HCT116 (cell line): ENCODE results near the gene MINDY3. TPM values are rescaled to one million over a fixed set of nuclear protein-coding genes. Genes with fewer than 3 reads are reported as not detected.

Experiments
- ATAC-seq: fragments of 200-7000 bp; cut with Tn5 transposase; 2 replicates; pipeline ENCODE4 v1.9.1; 2020; ENCODE audit warnings: mild to moderate bottlenecking, moderate library complexity
- BruUV-seq: library from RNA; stranded (reverse); fragments of 400-500 nt; replicated peaks from 2 replicates; lab custom pipeline; 2021; lab: Mats Ljungman, UMichigan
- CTCF ChIA-PET: fragments of 300-600 bp; sonication (Branson Sonifier 250); formaldehyde crosslinking; loops from one replicate; lab custom pipeline; 2021; ENCODE audit warnings: antibody characterized with exemption; lab: Charles Lee
- POLR2A ChIA-PET: fragments of 300-600, 350-600 bp; sonication (Branson Sonifier 250); formaldehyde crosslinking; loops from one replicate; lab custom pipeline; 2021; ENCODE audit warnings: antibody characterized with exemption; lab: Charles Lee
- RAD21 ChIA-PET, 2 experiments: fragments of 300-600 bp; sonication (Branson Sonifier 250); formaldehyde crosslinking; loops; one replicate each; lab custom pipeline; 2023; ENCODE audit warnings: low total read pairs in 2 of 2; ENCODE audit not compliant: uncharacterized antibody in 2 of 2, unreplicated experiment in 2 of 2, low non-redundant PET in 1 of 2; lab: Charles Lee
- DNase-seq: peaks from one replicate; pipeline ENCODE4 v3.0.0-alpha.2; 2010; ENCODE audit warnings: low read depth, low spot score
- H2AFZ ChIP-seq: fragments of 200-600 bp; shearing (Covaris generic), sonication (generic); 2 replicates; pipeline ENCODE4 v1.6.1; 2017; ENCODE audit warnings: low read depth, mixed run types, mixed read lengths, antibody characterized with exemption, low read length; ENCODE audit not compliant: poor library complexity, severe bottlenecking
- H3K27ac ChIP-seq: 2 replicates; pipeline ENCODE4 v1.5.1; 2012; ENCODE audit warnings: low read depth, low read length
- H3K27me3 ChIP-seq: fragments of 200-600 bp; sonication (generic); 2 replicates; pipeline ENCODE4 v1.6.1; 2016; ENCODE audit warnings: mixed run types, low read length, mixed read lengths; ENCODE audit not compliant: insufficient read depth
- H3K36me3 ChIP-seq, 2 experiments: fragments of 200-500 bp in 1 of 2; fragments of 200-600 bp in 1 of 2; sonication (Bioruptor generic) in 1 of 2; sonication (generic) in 1 of 2; 2 replicates each; pipeline versions ENCODE4 v1.5.1 to v1.6.1; 2014 to 2016; ENCODE audit warnings: low read length in 2 of 2, inconsistent platforms in 1 of 2, mixed read lengths in 1 of 2, mixed run types in 1 of 2; ENCODE audit not compliant: insufficient read depth in 2 of 2, control insufficient read depth in 1 of 2
- H3K4me1 ChIP-seq, 2 experiments: fragments of 200-600 bp in 1 of 2; sonication (generic) in 1 of 2; 2 replicates each; pipeline versions ENCODE4 v1.5.1 to v1.6.1; 2012 to 2017; ENCODE audit warnings: low read length in 2 of 2, inconsistent platforms in 1 of 2, mild to moderate bottlenecking in 1 of 2, mixed read lengths in 1 of 2, mixed run types in 1 of 2, moderate library complexity in 1 of 2; ENCODE audit not compliant: insufficient read depth in 2 of 2, control insufficient read depth in 1 of 2
- H3K4me2 ChIP-seq: fragments of 200-600 bp; sonication (generic); 2 replicates; pipeline ENCODE4 v1.6.1; 2017; ENCODE audit warnings: mixed run types, low read length, mixed read lengths
- H3K4me3 ChIP-seq, 2 experiments: fragments of 200-600 bp in 1 of 2; sonication (generic) in 1 of 2; replicated peaks in 1 of 2; 2 replicates each; pipeline ENCODE4 v1.5.1; 2011 to 2016; ENCODE audit warnings: low read length in 2 of 2, control low read depth in 1 of 2, low read depth in 1 of 2, mild to moderate bottlenecking in 1 of 2, mixed read lengths in 1 of 2, mixed run types in 1 of 2
- H3K79me2 ChIP-seq: fragments of 200-600 bp; sonication (generic); 2 replicates; pipeline ENCODE4 v1.6.1; 2017; ENCODE audit warnings: mild to moderate bottlenecking, mixed run types, low read length, moderate library complexity, mixed read lengths; ENCODE audit not compliant: insufficient read depth
- H3K9ac ChIP-seq: fragments of 200-600 bp; sonication (generic); 2 replicates; pipeline ENCODE4 v1.6.1; 2016; ENCODE audit warnings: low read length, mixed read lengths
- H3K9me2 ChIP-seq: fragments of 200-600 bp; sonication (generic), shearing (Covaris generic); 2 replicates; pipeline ENCODE4 v1.6.1; 2017; ENCODE audit warnings: mixed run types, mild to moderate bottlenecking, moderate library complexity; ENCODE audit not compliant: insufficient read depth
- H3K9me3 ChIP-seq, 2 experiments: fragments of 200-500 bp in 1 of 2; fragments of 200-600 bp in 1 of 2; sonication (Bioruptor generic) in 1 of 2; sonication (generic) in 1 of 2; 2 replicates each; pipeline ENCODE4 v1.6.1; 2014 to 2017; ENCODE audit warnings: low read length in 2 of 2, mixed read lengths in 2 of 2, inconsistent platforms in 1 of 2, low read depth in 1 of 2, mild to moderate bottlenecking in 1 of 2, mixed run types in 1 of 2, moderate library complexity in 1 of 2; ENCODE audit not compliant: control insufficient read depth in 1 of 2, insufficient read depth in 1 of 2
- H4K20me1 ChIP-seq: fragments of 200-600 bp; sonication (generic), shearing (Covaris generic); 2 replicates; pipeline ENCODE4 v1.6.1; 2017; ENCODE audit warnings: mixed run types, mild to moderate bottlenecking, moderate library complexity; ENCODE audit not compliant: insufficient read depth
- EZH2phosphoT487 ChIP-seq: fragments of 200-600 bp; IDR thresholded peaks from 2 replicates; pipeline ENCODE4 v1.6.1; 2018; ENCODE audit warnings: antibody characterized with exemption, borderline replicate concordance
- FOSL1 ChIP-seq: IDR thresholded peaks from 2 replicates; pipeline ENCODE4 v1.6.1; 2012; ENCODE audit warnings: low read depth
- POLR2A ChIP-seq: IDR thresholded peaks from 2 replicates; pipeline ENCODE4 v1.7.0; 2011; ENCODE audit warnings: borderline replicate concordance; ENCODE audit not compliant: insufficient read depth, insufficient read length; ENCODE audit errors: extremely low read depth
- POLR2AphosphoS5 ChIP-seq: IDR thresholded peaks from 2 replicates; pipeline ENCODE4 v1.6.1; 2011; ENCODE audit warnings: mild to moderate bottlenecking, low read depth, low read length, moderate library complexity
- SRF ChIP-seq: IDR thresholded peaks from 2 replicates; pipeline ENCODE4 v1.6.1; 2012; ENCODE audit warnings: low read depth
- TCF7L2 ChIP-seq: IDR thresholded peaks from 2 replicates; pipeline ENCODE4 v1.7.0; 2011; ENCODE audit warnings: borderline replicate concordance, inconsistent platforms; ENCODE audit not compliant: insufficient read depth, insufficient read length; ENCODE audit errors: extremely low read depth
- ZNF274 ChIP-seq: fragments of 200-500 bp; sonication (Bioruptor generic); IDR thresholded peaks from 2 replicates; pipeline ENCODE4 v1.6.1; 2014; ENCODE audit warnings: mild to moderate bottlenecking, low read depth, low read length, inconsistent platforms
- intact Hi-C: fragments of 100-400 bp; cut with micrococcal nuclease; formaldehyde crosslinking; loops from 2 replicates; pipeline ENCODE4 v1.10.0; 2022
- total RNA-seq: library from RNA; stranded (reverse); gene quantifications from one replicate; pipeline ENCODE4 v1.2.1, GENCODE V29; 2021; ENCODE audit not compliant: unreplicated experiment
- TF ChIP-seq, protein P1 (sequence below): IDR thresholded peaks from 2 replicates; pipeline ENCODE4 v1.6.1; 2012
- TF ChIP-seq, protein P2 (sequence below): IDR thresholded peaks from 2 replicates; pipeline ENCODE4 v1.6.1; 2011; ENCODE audit warnings: mild to moderate bottlenecking, low read length, moderate library complexity; ENCODE audit not compliant: insufficient replicate concordance; ENCODE audit errors: extremely low read depth
- TF ChIP-seq, protein P3 (sequence below): IDR thresholded peaks from 2 replicates; pipeline ENCODE4 v1.6.1; 2012; ENCODE audit warnings: low read depth

The MINDY3 gene
- total RNA-seq, 1 experiment from 2014 or later, result 15.5 TPM

DNA sequence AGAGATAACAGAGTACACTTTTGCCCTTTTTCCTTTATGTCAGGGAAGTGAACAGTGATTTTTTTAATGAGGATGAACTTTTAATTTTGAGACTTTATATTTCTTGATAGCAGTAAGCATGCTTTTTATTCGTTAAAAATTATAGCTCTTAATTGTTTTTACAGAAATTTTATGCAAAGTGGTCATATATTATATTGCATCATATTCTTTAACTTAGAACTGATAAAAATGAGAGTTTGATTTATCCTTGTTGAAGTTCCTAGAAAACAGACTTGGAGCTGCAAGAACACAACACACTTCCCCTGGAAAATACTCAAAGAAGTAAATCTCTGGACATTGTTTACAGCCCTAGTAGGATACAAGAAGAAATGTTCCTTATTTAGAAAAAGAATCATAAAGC, 21.2 kb upstream of the MINDY3 start:
- Histone ChIP-seq H3K9me3 (no peaks in the 10 kb centered on the region), H3K9ac (no peak overlapping the region), H3K4me1 (no peaks in the 10 kb centered on the region), H3K9me2 (no peaks in the 10 kb centered on the region), H3K79me2 (no peaks in the 10 kb centered on the region), H3K4me2 (no peak overlapping the region), H3K36me3 (no peaks in the 10 kb centered on the region), H3K27me3 (peaks cover 39% of the 10 kb centered on the region), H3K4me3 (no peak overlapping the region), H2AFZ (no peak overlapping the region), H3K27ac (no peak overlapping the region), H4K20me1 (no peaks in the 10 kb centered on the region)
- no peak for DNase-seq
- BruUV-seq, result no TSS peak
- intact Hi-C loops, result no loop called here
- no peak for ATAC-seq
- ChIA-PET POLR2A (no interaction called here), CTCF (interaction anchor here (0.9 to 1.5 kb wide), 3 partner anchors 22 to 928 kb away, joined by 3 to 4 read pairs (median 3); no protein-coding TSS in a partner anchor), RAD21 (no interaction called here)
- TF ChIP-seq ZNF274, result no peak
- TF ChIP-seq EZH2phosphoT487, result no peak
- no peak for TF ChIP-seq SRF
- no peak for TF ChIP-seq FOSL1
- no peak for TF ChIP-seq POLR2AphosphoS5
- no peak for TF ChIP-seq TCF7L2
- TF ChIP-seq, protein P1, sequence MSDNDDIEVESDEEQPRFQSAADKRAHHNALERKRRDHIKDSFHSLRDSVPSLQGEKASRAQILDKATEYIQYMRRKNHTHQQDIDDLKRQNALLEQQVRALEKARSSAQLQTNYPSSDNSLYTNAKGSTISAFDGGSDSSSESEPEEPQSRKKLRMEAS, result no peak
- TF ChIP-seq, protein P2, sequence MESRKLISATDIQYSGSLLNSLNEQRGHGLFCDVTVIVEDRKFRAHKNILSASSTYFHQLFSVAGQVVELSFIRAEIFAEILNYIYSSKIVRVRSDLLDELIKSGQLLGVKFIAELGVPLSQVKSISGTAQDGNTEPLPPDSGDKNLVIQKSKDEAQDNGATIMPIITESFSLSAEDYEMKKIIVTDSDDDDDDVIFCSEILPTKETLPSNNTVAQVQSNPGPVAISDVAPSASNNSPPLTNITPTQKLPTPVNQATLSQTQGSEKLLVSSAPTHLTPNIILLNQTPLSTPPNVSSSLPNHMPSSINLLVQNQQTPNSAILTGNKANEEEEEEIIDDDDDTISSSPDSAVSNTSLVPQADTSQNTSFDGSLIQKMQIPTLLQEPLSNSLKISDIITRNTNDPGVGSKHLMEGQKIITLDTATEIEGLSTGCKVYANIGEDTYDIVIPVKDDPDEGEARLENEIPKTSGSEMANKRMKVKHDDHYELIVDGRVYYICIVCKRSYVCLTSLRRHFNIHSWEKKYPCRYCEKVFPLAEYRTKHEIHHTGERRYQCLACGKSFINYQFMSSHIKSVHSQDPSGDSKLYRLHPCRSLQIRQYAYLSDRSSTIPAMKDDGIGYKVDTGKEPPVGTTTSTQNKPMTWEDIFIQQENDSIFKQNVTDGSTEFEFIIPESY, result no peak
- TF ChIP-seq POLR2A, result no peak
- TF ChIP-seq, protein P3, sequence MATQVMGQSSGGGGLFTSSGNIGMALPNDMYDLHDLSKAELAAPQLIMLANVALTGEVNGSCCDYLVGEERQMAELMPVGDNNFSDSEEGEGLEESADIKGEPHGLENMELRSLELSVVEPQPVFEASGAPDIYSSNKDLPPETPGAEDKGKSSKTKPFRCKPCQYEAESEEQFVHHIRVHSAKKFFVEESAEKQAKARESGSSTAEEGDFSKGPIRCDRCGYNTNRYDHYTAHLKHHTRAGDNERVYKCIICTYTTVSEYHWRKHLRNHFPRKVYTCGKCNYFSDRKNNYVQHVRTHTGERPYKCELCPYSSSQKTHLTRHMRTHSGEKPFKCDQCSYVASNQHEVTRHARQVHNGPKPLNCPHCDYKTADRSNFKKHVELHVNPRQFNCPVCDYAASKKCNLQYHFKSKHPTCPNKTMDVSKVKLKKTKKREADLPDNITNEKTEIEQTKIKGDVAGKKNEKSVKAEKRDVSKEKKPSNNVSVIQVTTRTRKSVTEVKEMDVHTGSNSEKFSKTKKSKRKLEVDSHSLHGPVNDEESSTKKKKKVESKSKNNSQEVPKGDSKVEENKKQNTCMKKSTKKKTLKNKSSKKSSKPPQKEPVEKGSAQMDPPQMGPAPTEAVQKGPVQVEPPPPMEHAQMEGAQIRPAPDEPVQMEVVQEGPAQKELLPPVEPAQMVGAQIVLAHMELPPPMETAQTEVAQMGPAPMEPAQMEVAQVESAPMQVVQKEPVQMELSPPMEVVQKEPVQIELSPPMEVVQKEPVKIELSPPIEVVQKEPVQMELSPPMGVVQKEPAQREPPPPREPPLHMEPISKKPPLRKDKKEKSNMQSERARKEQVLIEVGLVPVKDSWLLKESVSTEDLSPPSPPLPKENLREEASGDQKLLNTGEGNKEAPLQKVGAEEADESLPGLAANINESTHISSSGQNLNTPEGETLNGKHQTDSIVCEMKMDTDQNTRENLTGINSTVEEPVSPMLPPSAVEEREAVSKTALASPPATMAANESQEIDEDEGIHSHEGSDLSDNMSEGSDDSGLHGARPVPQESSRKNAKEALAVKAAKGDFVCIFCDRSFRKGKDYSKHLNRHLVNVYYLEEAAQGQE, result no peak
